IPS-18c (cell line): ENCODE measurements around the gene LRP2.

Experiments
- H3K4me3 ChIP-seq: 2 replicates; pipeline ENCODE4 v1.7.0; 2013; ENCODE audit warnings: low read depth, mild to moderate bottlenecking, low read length, moderate library complexity; ENCODE audit not compliant: insufficient read depth
- H3K9me3 ChIP-seq: one replicate; pipeline ENCODE4 v1.6.1; 2013; ENCODE audit warnings: mild to moderate bottlenecking, low read length, moderate library complexity; ENCODE audit not compliant: control insufficient read depth, insufficient read depth

The LRP2 gene

GRCh38 chr2:169106134-169106533 is 256.2 kb downstream of the LRP2 start:
- no peak overlapping the region for H3K4me3 ChIP-seq
- H3K9me3 ChIP-seq: no peaks in the 10 kb centered on the region

GRCh38 chr2:169105476-169105875 is 256.9 kb downstream of the LRP2 start:
- Histone ChIP-seq H3K4me3 (no peak overlapping the region), H3K9me3 (no peaks in the 10 kb centered on the region)

- H3K4me3 ChIP-seq: no peak overlapping the region
- H3K9me3 ChIP-seq: no peaks in the 10 kb centered on the region
Measured at GRCh38 chr2:169104848-169105247, 257.5 kb downstream of the LRP2 start.

GRCh38 chr2:169095621-169096105 is 266.7 kb downstream of the LRP2 start:
- Histone ChIP-seq H3K9me3 (no peaks in the 10 kb centered on the region), H3K4me3 (no peak overlapping the region)

- H3K4me3 ChIP-seq: no peak overlapping the region
Measured at GRCh38 chr2:169094676-169095075, 267.7 kb downstream of the LRP2 start.

GRCh38 chr2:169093535-169093934 is 268.8 kb downstream of the LRP2 start:
- no peak overlapping the region for H3K4me3 ChIP-seq
- no peaks in the 10 kb centered on the region for H3K9me3 ChIP-seq

More at GRCh38 chr2:169094676-169095075, 267.7 kb downstream of the LRP2 start:
- H3K9me3 ChIP-seq: no peaks in the 10 kb centered on the region

GRCh38 chr2:169091761-169092519 is 270.4 kb downstream of the LRP2 start:
- no peaks in the 10 kb centered on the region for H3K9me3 ChIP-seq
- H3K4me3 ChIP-seq: no peak overlapping the region

GRCh38 chr2:169091256-169091655 is 271.1 kb downstream of the LRP2 start:
- no peaks in the 10 kb centered on the region for H3K9me3 ChIP-seq
- no peak overlapping the region for H3K4me3 ChIP-seq

GRCh38 chr2:169090133-169090820 is 272.1 kb downstream of the LRP2 start:
- H3K9me3 ChIP-seq: no peaks in the 10 kb centered on the region
- no peak overlapping the region for H3K4me3 ChIP-seq

GRCh38 chr2:169089182-169089581 is 273.2 kb downstream of the LRP2 start:
- no peaks in the 10 kb centered on the region for H3K9me3 ChIP-seq
- H3K4me3 ChIP-seq: no peak overlapping the region

- H3K4me3 ChIP-seq: no peak overlapping the region
- H3K9me3 ChIP-seq: no peaks in the 10 kb centered on the region
Measured at GRCh38 chr2:169087757-169088379, 274.5 kb downstream of the LRP2 start.

- no peaks in the 10 kb centered on the region for H3K9me3 ChIP-seq
- H3K4me3 ChIP-seq: no peak overlapping the region
Measured at GRCh38 chr2:169086893-169087467, 275.4 kb downstream of the LRP2 start.

GRCh38 chr2:169082995-169083394 is 279.3 kb downstream of the LRP2 start:
- H3K9me3 ChIP-seq: no peaks in the 10 kb centered on the region
- H3K4me3 ChIP-seq: no peak overlapping the region

GRCh38 chr2:169081551-169081950 is 280.8 kb downstream of the LRP2 start:
- Histone ChIP-seq H3K4me3 (no peak overlapping the region), H3K9me3 (no peaks in the 10 kb centered on the region)

GRCh38 chr2:169080250-169081069 is 281.9 kb downstream of the LRP2 start:
- Histone ChIP-seq H3K9me3 (no peaks in the 10 kb centered on the region), H3K4me3 (no peak overlapping the region)

GRCh38 chr2:169077674-169078240 is 284.6 kb downstream of the LRP2 start:
- H3K4me3 ChIP-seq: no peak overlapping the region

More at GRCh38 chr2:169077674-169078240, 284.6 kb downstream of the LRP2 start:
- H3K9me3 ChIP-seq: no peaks in the 10 kb centered on the region
